Endothelial cell of umbilical vein (primary cell): ENCODE measurements around the gene RAB3IP. TPM values are rescaled to one million over a fixed set of nuclear protein-coding genes. Genes with fewer than 3 reads are reported as not detected.

ENCODE experiments used
- BruUV-seq: library from RNA; stranded (reverse); fragments of 400-500 nt; replicated peaks from 2 replicates; lab custom pipeline; 2021; lab: Mats Ljungman, UMichigan
- CTCF ChIA-PET: fragments of 300-600, 350-600 bp; sonication (Branson Sonifier 250); formaldehyde crosslinking; loops from one replicate; lab custom pipeline; 2021; ENCODE audit warnings: antibody characterized with exemption, inconsistent platforms; lab: Charles Lee
- POLR2A ChIA-PET: fragments of 300-600, 350-600 bp; sonication (Branson Sonifier 250); formaldehyde crosslinking; loops from one replicate; lab custom pipeline; 2021; ENCODE audit warnings: antibody characterized with exemption, inconsistent platforms; lab: Charles Lee
- DNase-seq: peaks from one replicate; pipeline ENCODE4 v3.0.0-alpha.2; 2011; ENCODE audit warnings: low read depth, low spot score
- FAIRE-seq: peaks from 2 replicates; lab custom pipeline; 2011; peaks lifted over from hg19 to GRCh38; lab: Jason Lieb, UNC
- H2AFZ ChIP-seq: 2 replicates; pipeline ENCODE4 v1.6.0; 2012; ENCODE audit warnings: low read depth, low read length, control low read depth, inconsistent platforms
- H3K27ac ChIP-seq: 2 replicates; pipeline ENCODE4 v1.5.1; 2011; ENCODE audit warnings: low read depth, mild to moderate bottlenecking, control low read depth, low read length, moderate library complexity; ENCODE audit not compliant: insufficient read depth
- H3K27me3 ChIP-seq, 2 experiments: 2 replicates each; pipeline versions ENCODE4 v1.6.0 to v1.6.1; 2011; ENCODE audit warnings: low read length in 2 of 2, mixed read lengths in 1 of 2; ENCODE audit not compliant: control insufficient read depth in 2 of 2, insufficient read depth in 2 of 2
- H3K36me3 ChIP-seq, 2 experiments: 2 replicates in 1 of 2; 3 replicates in 1 of 2; pipeline ENCODE4 v1.5.1; 2011; ENCODE audit warnings: low read length in 2 of 2, mild to moderate bottlenecking in 1 of 2, moderate library complexity in 1 of 2; ENCODE audit not compliant: control insufficient read depth in 2 of 2, insufficient read depth in 2 of 2; ENCODE audit errors: extremely low read depth in 1 of 2
- H3K4me1 ChIP-seq: 3 replicates; pipeline ENCODE4 v1.5.1; 2011; ENCODE audit warnings: mild to moderate bottlenecking, low read length; ENCODE audit not compliant: control insufficient read depth, insufficient read depth; ENCODE audit errors: extremely low read depth
- H3K4me2 ChIP-seq: 2 replicates; pipeline ENCODE4 v1.6.1; 2011; ENCODE audit warnings: low read length, control low read depth, mixed read lengths; ENCODE audit not compliant: insufficient read depth
- H3K4me3 ChIP-seq, 3 experiments: fragments of 200-600 bp in 1 of 3; sonication (generic), shearing (Covaris generic) in 1 of 3; replicated peaks in 1 of 3; 2 replicates each; pipeline ENCODE4 v1.5.1; 2011 to 2016; ENCODE audit warnings: control low read depth in 3 of 3, low read length in 3 of 3, mild to moderate bottlenecking in 2 of 3, inconsistent platforms in 1 of 3, low read depth in 1 of 3, moderate library complexity in 1 of 3; ENCODE audit not compliant: insufficient read depth in 1 of 3
- H3K79me2 ChIP-seq: 2 replicates; pipeline ENCODE4 v1.6.0; 2012; ENCODE audit warnings: low read length, inconsistent platforms; ENCODE audit not compliant: control insufficient read depth, insufficient read depth
- H3K9ac ChIP-seq: replicated peaks from 2 replicates; pipeline ENCODE3; 2011; ENCODE audit warnings: low read length, control low read depth; ENCODE audit not compliant: insufficient read depth; ENCODE audit errors: extremely low read depth
- H3K9me1 ChIP-seq: replicated peaks from 3 replicates; pipeline ENCODE4 v1.6.0; 2011; ENCODE audit warnings: mild to moderate bottlenecking, low read length; ENCODE audit not compliant: control insufficient read depth, insufficient read depth; ENCODE audit errors: extremely low read depth
- H3K9me3 ChIP-seq: replicated peaks from 2 replicates; pipeline ENCODE4 v1.5.1; 2012; ENCODE audit warnings: low read length, inconsistent platforms; ENCODE audit not compliant: control insufficient read depth, insufficient read depth
- H4K20me1 ChIP-seq: replicated peaks from 2 replicates; pipeline ENCODE3; 2011; ENCODE audit warnings: mild to moderate bottlenecking, low read length; ENCODE audit not compliant: control insufficient read depth, insufficient read depth; ENCODE audit errors: extremely low read depth
- EZH2 ChIP-seq: IDR thresholded peaks from 2 replicates; pipeline ENCODE4 v1.6.1; 2012; ENCODE audit warnings: borderline replicate concordance, low read depth, mild to moderate bottlenecking, moderate library complexity, low read length, inconsistent platforms; ENCODE audit not compliant: severe bottlenecking
- FOS ChIP-seq: IDR thresholded peaks from 2 replicates; pipeline ENCODE4 v1.6.1; 2011; ENCODE audit warnings: mild to moderate bottlenecking, low read length, moderate library complexity, borderline replicate concordance; ENCODE audit not compliant: insufficient read depth
- GATA2 ChIP-seq: IDR thresholded peaks from 2 replicates; pipeline ENCODE4 v1.7.0; 2011; ENCODE audit warnings: low read depth, mild to moderate bottlenecking, moderate library complexity, mixed read lengths, low read length; ENCODE audit not compliant: insufficient read length, insufficient read depth
- JUN ChIP-seq: IDR thresholded peaks from 2 replicates; pipeline ENCODE4 v1.6.1; 2011; ENCODE audit warnings: borderline replicate concordance, low read depth; ENCODE audit not compliant: insufficient read length, insufficient read depth
- MYC ChIP-seq: IDR thresholded peaks from one replicate; pipeline ENCODE4 v1.6.1; 2011; ENCODE audit warnings: mild to moderate bottlenecking, low read depth, low read length
- POLR2A ChIP-seq: IDR thresholded peaks from 2 replicates; pipeline ENCODE4 v1.6.1; 2012; ENCODE audit warnings: low read depth, mild to moderate bottlenecking, control low read depth, low read length
- POLR2AphosphoS5 ChIP-seq: IDR thresholded peaks from 2 replicates; pipeline ENCODE4 v1.6.1; 2012; ENCODE audit warnings: low read depth, mild to moderate bottlenecking, control low read depth, low read length, moderate library complexity; ENCODE audit not compliant: insufficient read depth
- dilution Hi-C: fragments of 300-500 bp; cut with MboI; formaldehyde crosslinking; loops from one replicate; pipeline ENCODE4 v1.15.0; 2019; ENCODE audit warnings: low sequenced_read_pairs; ENCODE audit not compliant: extremely low pct_ligation_motif_present
- intact Hi-C: fragments of 100-400 bp; cut with micrococcal nuclease; formaldehyde crosslinking; loops from one replicate; pipeline ENCODE4 v1.10.0; 2022
- polyA plus RNA-seq, 4 experiments: library from polyadenylated mRNA; depleted of rRNA in 3 of 4; stranded (reverse) in 3 of 4; unstranded in 1 of 4; fragments of >200 nt; gene quantifications; 2 replicates each; pipeline versions ENCODE4 v1.2.1 to v1.2.3, GENCODE V29; 2011 to 2012; ENCODE audit warnings: missing spikeins in 1 of 4
- total RNA-seq: library from RNA; stranded (reverse); gene quantifications from 2 replicates; pipeline ENCODE4 v1.2.3, GENCODE V29; 2021
- TF ChIP-seq, protein P1 (sequence below): IDR thresholded peaks from 2 replicates; pipeline ENCODE4 v1.6.1; 2011; ENCODE audit not compliant: insufficient read depth, insufficient read length
- TF ChIP-seq, protein P2 (sequence below), 2 donors: IDR thresholded peaks; 1 replicate in 1 of 2; 2 replicates in 1 of 2; pipeline ENCODE4 v1.5.1; 2011; ENCODE audit warnings: low read length in 2 of 2, mild to moderate bottlenecking in 2 of 2, moderate library complexity in 2 of 2, control low read depth in 1 of 2, inconsistent platforms in 1 of 2, low read depth in 1 of 2; ENCODE audit not compliant: insufficient read depth in 1 of 2; ENCODE audit errors: extremely low read depth in 1 of 2

RAB3IP gene
- total and polyA plus RNA-seq, 2 donors (not counting 3 experiments of a cell fraction or from before 2014, with no cell fraction given), result 9.6 to 13.3 TPM

GRCh38 chr12:69844416-69844815 is 105.8 kb downstream of the RAB3IP start:
- ChIA-PET POLR2A (no interaction called here), CTCF (no interaction called here)
- H3K9ac ChIP-seq, result no peak overlapping the region
- H3K27ac ChIP-seq, result no peak overlapping the region
- FAIRE-seq (no peak), DNase-seq (no peak)
- TF ChIP-seq, protein P1, sequence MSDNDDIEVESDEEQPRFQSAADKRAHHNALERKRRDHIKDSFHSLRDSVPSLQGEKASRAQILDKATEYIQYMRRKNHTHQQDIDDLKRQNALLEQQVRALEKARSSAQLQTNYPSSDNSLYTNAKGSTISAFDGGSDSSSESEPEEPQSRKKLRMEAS, result no peak
- TF ChIP-seq EZH2, result no peak
- TF ChIP-seq POLR2AphosphoS5, result no peak
- TF ChIP-seq FOS, result no peak
- TF ChIP-seq JUN, result no peak
- TF ChIP-seq, protein P2, sequence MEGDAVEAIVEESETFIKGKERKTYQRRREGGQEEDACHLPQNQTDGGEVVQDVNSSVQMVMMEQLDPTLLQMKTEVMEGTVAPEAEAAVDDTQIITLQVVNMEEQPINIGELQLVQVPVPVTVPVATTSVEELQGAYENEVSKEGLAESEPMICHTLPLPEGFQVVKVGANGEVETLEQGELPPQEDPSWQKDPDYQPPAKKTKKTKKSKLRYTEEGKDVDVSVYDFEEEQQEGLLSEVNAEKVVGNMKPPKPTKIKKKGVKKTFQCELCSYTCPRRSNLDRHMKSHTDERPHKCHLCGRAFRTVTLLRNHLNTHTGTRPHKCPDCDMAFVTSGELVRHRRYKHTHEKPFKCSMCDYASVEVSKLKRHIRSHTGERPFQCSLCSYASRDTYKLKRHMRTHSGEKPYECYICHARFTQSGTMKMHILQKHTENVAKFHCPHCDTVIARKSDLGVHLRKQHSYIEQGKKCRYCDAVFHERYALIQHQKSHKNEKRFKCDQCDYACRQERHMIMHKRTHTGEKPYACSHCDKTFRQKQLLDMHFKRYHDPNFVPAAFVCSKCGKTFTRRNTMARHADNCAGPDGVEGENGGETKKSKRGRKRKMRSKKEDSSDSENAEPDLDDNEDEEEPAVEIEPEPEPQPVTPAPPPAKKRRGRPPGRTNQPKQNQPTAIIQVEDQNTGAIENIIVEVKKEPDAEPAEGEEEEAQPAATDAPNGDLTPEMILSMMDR (IDR thresholded peaks at IDR 0.05; ENCODE audit: extremely low read depth in 1 of 2, insufficient read depth in 1 of 2, low read depth in 1 of 2, low read length in 2 of 2), result no peak
- no peak for TF ChIP-seq GATA2
- no peak for TF ChIP-seq MYC
- TF ChIP-seq POLR2A, result no peak
- dilution Hi-C loops, result no loop called here
- H4K20me1 ChIP-seq, result no peaks in the 10 kb centered on the region
- no peaks in the 10 kb centered on the region for H3K9me1 ChIP-seq
- no peaks in the 10 kb centered on the region for H3K4me1 ChIP-seq
- no peaks in the 10 kb centered on the region for H3K79me2 ChIP-seq
- H3K4me2 ChIP-seq, result no peak overlapping the region
- intact Hi-C loops, result no loop called here
- no peak overlapping the region for H3K4me3 ChIP-seq
- no peaks in the 10 kb centered on the region for H3K36me3 ChIP-seq
- no peaks in the 10 kb centered on the region for H3K9me3 ChIP-seq
- no TSS peak for BruUV-seq
- no peak overlapping the region for H2AFZ ChIP-seq
- H3K27me3 ChIP-seq, result peaks cover 0 to 2% of the 10 kb centered on the region in 2 experiments
